ENCODE results near the gene UTP14C.

- TF ChIP-seq CTCF (IDR thresholded peaks at IDR 0.05) (no peak), POLR2A (IDR thresholded peaks at IDR 0.05) (no peak)
Observed at GRCh38 chr13:51993713-51994112, 30.8 kb upstream of the UTP14C start.

Data from breast epithelium (tissue), 3 donors.